Testis (tissue), 3 donors: Measurements from ENCODE around the gene SLC26A5. TPM values are rescaled to one million over a fixed set of nuclear protein-coding genes. Genes with fewer than 3 reads are reported as not detected.

Source experiments
- DNase-seq: peaks from one replicate; pipeline ENCODE4 v3.0.0-alpha.2; 2019
- H3K27ac ChIP-seq, 2 donors: fragments of 200-600 bp; sonication (generic); one replicate each; pipeline ENCODE4 v1.5.1; 2019
- H3K27me3 ChIP-seq: fragments of 200-600 bp; sonication (generic); one replicate; pipeline ENCODE4 v1.5.1; 2019
- H3K36me3 ChIP-seq: fragments of 200-600 bp; sonication (generic); one replicate; pipeline ENCODE4 v1.5.1; 2017; ENCODE audit warnings: low read depth; ENCODE audit errors: missing control alignments
- H3K4me1 ChIP-seq: fragments of 200-600 bp; sonication (generic); one replicate; pipeline ENCODE4 v1.5.1; 2019
- H3K4me3 ChIP-seq, 2 donors: fragments of 200-600 bp; sonication (generic); one replicate each; pipeline ENCODE4 v1.5.1; 2017 to 2019
- H3K9me3 ChIP-seq: fragments of 200-600 bp; sonication (generic); one replicate; pipeline ENCODE4 v1.5.1; 2017
- POLR2A ChIP-seq: fragments of 450-650 bp; IDR thresholded peaks from one replicate; pipeline ENCODE4 v1.6.1; 2017; ENCODE audit warnings: antibody characterized with exemption, mild to moderate bottlenecking, moderate library complexity
- WGBS, 2 donors: methylation state at CpG; one replicate each; pipeline ENCODE4 v1.1.5; 2018; 5-methylcytosine and 5-hydroxymethylcytosine counted together
- intact Hi-C: fragments of 100-400 bp; cut with DNase I; formaldehyde crosslinking; loops from one replicate; pipeline ENCODE4 v1.15.1; 2023; ENCODE audit warnings: low total_unique reads
- polyA plus RNA-seq: library from polyadenylated mRNA; stranded (reverse); fragments of 350-450 nt; fragmentation: Illumina TruSeq; extraction: RNeasy Lipid Tissue Mini Kit (QIAGEN cat#74804); gene quantifications from one replicate; pipeline ENCODE4 v1.2.3, GENCODE V29; 2014; ENCODE audit warnings: low read depth, low replicate concordance; ENCODE audit not compliant: insufficient read depth
- total RNA-seq, 2 donors: library from RNA; depleted of rRNA; stranded (reverse); fragments of >200 nt; gene quantifications; one replicate each; pipeline ENCODE4 v1.2.3, GENCODE V29; 2016
- TF ChIP-seq, protein P1 (sequence below), 3 experiments: fragments of 450-650 bp in 2 of 3; fragments of 200-600 bp in 1 of 3; sonication (generic) in 1 of 3; IDR thresholded peaks; one replicate each; pipeline ENCODE4 v1.5.1; 2016 to 2019; ENCODE audit warnings: antibody characterized with exemption in 3 of 3, mild to moderate bottlenecking in 2 of 3, moderate library complexity in 1 of 3

The SLC26A5 gene
- total and polyA plus RNA-seq, 3 donors from 2014 or later, result 0.41 to 1.7 (median 1.3) TPM

- 6% methylated on average over 24 to 42 of the region's 48 CpGs for WGBS, 2 donors
- no peak for DNase-seq
Observed at GRCh38 chr7:103445228-103446048, 569 bp downstream of the SLC26A5 start.

DNA sequence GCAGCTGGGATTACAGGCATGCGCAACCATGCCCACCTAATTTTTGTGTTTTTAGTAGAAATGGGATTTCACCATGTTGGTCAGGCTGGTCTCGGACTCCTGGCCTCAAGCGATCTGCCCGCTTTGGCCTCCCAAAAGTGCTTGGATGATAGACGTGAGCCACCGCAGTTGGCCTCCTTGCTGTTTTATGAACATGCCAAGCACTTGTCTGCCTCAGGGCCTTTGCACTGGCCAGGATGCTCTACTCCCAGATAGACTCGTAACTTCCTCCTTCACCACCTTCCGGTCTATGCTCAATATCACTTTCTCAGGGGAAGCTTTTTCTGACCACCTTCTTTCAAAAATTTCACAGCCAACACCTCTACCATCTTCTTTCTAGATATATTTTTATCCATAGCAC lies 6.3 kb downstream of the SLC26A5 start:
- intact Hi-C loops, result no loop called here
- no peaks in the 10 kb centered on the region for H3K27me3 ChIP-seq
- H3K9me3 ChIP-seq, result no peaks in the 10 kb centered on the region
- no peak for DNase-seq
- H3K27ac ChIP-seq, result no peak overlapping the region
- H3K36me3 ChIP-seq, result no peaks in the 10 kb centered on the region
- no peak overlapping the region for H3K4me3 ChIP-seq
- H3K4me1 ChIP-seq, result no peaks in the 10 kb centered on the region
- WGBS, 2 donors, result 89 to 90% methylated on average over 7 to 8 of the region's 8 CpGs
- no peak for TF ChIP-seq POLR2A
- TF ChIP-seq, protein P1, sequence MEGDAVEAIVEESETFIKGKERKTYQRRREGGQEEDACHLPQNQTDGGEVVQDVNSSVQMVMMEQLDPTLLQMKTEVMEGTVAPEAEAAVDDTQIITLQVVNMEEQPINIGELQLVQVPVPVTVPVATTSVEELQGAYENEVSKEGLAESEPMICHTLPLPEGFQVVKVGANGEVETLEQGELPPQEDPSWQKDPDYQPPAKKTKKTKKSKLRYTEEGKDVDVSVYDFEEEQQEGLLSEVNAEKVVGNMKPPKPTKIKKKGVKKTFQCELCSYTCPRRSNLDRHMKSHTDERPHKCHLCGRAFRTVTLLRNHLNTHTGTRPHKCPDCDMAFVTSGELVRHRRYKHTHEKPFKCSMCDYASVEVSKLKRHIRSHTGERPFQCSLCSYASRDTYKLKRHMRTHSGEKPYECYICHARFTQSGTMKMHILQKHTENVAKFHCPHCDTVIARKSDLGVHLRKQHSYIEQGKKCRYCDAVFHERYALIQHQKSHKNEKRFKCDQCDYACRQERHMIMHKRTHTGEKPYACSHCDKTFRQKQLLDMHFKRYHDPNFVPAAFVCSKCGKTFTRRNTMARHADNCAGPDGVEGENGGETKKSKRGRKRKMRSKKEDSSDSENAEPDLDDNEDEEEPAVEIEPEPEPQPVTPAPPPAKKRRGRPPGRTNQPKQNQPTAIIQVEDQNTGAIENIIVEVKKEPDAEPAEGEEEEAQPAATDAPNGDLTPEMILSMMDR (IDR thresholded peaks at IDR 0.05), result no peak

More at GRCh38 chr7:103445228-103446048, 569 bp downstream of the SLC26A5 start:
- H3K4me3 ChIP-seq, result peak overlapping the region; percentile 48 to 59
- no peaks in the 10 kb centered on the region for H3K36me3 ChIP-seq
- H3K27ac ChIP-seq, result no peak overlapping the region
- H3K9me3 ChIP-seq, result no peaks in the 10 kb centered on the region
- intact Hi-C loops, result no loop called here
- peaks cover 5% of the 10 kb centered on the region for H3K4me1 ChIP-seq
- no peaks in the 10 kb centered on the region for H3K27me3 ChIP-seq
- no peak for TF ChIP-seq POLR2A

- DNase-seq, result no peak
- H3K4me1 ChIP-seq, result no peaks in the 10 kb centered on the region
- no peaks in the 10 kb centered on the region for H3K36me3 ChIP-seq
- WGBS, 2 donors, result 89 to 91% methylated on average over 1 of the region's 1 CpG
- TF ChIP-seq, protein P1 (IDR thresholded peaks at IDR 0.05), result no peak
- no peak for TF ChIP-seq POLR2A
- intact Hi-C loops, result no loop called here
- no peak overlapping the region for H3K27ac ChIP-seq
- no peaks in the 10 kb centered on the region for H3K27me3 ChIP-seq
- no peak overlapping the region for H3K4me3 ChIP-seq
- H3K9me3 ChIP-seq, result no peaks in the 10 kb centered on the region
Observed at GRCh38 chr7:103437623-103438022, 8.4 kb downstream of the SLC26A5 start.

DNA sequence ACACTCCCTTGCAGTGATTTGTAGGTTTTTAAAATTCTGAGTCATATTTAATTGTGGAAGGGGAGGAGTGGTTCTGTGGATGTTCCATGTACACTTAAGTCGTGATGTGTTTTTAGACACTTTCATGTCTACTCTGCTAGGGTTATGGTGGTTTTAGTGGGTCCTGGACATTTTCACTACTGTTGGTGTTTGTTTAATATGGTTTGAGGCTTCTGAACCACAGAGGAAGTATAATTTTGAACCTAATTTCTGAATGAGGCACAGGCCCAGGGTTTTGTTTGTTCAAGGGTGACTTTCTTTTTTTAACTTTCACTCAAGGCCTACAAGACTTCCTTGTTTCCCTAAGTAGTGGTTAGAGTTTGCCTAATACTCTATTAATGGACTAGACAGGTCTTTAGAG lies 13.3 kb downstream of the SLC26A5 start:
- H3K4me3 ChIP-seq, result no peak overlapping the region
- intact Hi-C loops, result no loop called here
- H3K27me3 ChIP-seq, result no peaks in the 10 kb centered on the region
- TF ChIP-seq POLR2A, result no peak
- TF ChIP-seq, protein P1 (IDR thresholded peaks at IDR 0.05), result no peak
- DNase-seq, result no peak
- H3K9me3 ChIP-seq, result no peaks in the 10 kb centered on the region
- no peaks in the 10 kb centered on the region for H3K4me1 ChIP-seq
- WGBS, 2 donors, result 78 to 90% methylated on average over 1 of the region's 1 CpG
- no peaks in the 10 kb centered on the region for H3K36me3 ChIP-seq
- no peak overlapping the region for H3K27ac ChIP-seq

DNA sequence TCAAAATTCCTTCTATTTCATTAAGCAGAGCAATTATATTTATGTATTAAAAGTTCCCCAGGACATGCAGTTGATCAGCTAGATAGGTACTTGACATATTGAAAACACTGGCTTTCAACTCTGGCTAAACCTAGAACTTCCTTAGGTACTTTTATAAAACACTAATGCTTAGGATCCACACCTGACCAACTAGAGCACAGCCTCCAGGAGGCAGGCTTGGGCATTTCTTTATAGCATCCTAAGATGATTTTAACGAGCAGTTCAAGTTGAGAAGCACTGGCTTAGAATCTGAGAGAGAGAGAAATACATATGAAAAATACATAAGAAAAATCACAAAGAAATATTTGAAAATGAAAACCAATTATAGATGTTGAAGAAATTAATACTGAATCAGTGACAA lies 20.8 kb downstream of the SLC26A5 start:
- H3K27ac ChIP-seq, result no peak overlapping the region
- H3K4me3 ChIP-seq, result no peak overlapping the region
- DNase-seq, result no peak
- no peaks in the 10 kb centered on the region for H3K4me1 ChIP-seq
- no peaks in the 10 kb centered on the region for H3K9me3 ChIP-seq
- intact Hi-C loops, result no loop called here
- no peaks in the 10 kb centered on the region for H3K27me3 ChIP-seq
- no peak for TF ChIP-seq POLR2A
- TF ChIP-seq, protein P1 (IDR thresholded peaks at IDR 0.05), result no peak
- 56 to 67% methylated on average over 1 of the region's 1 CpG for WGBS, 2 donors
- H3K36me3 ChIP-seq, result no peaks in the 10 kb centered on the region
